Vagina (tissue), 2 donors: ENCODE measurements around the gene SREK1IP1.

Experiments used
- CTCF ChIP-seq, 3 experiments: fragments of 450-650 bp in 2 of 3; fragments of 200-600 bp in 1 of 3; sonication (generic) in 1 of 3; IDR thresholded peaks; one replicate each; pipeline ENCODE4 v1.5.1; 2017 to 2019; ENCODE audit warnings: antibody characterized with exemption in 3 of 3, mild to moderate bottlenecking in 2 of 3, moderate library complexity in 2 of 3
- POLR2A ChIP-seq, 2 donors: fragments of 450-650 bp; IDR thresholded peaks; one replicate each; pipeline ENCODE4 v1.6.1; 2017; ENCODE audit warnings: antibody characterized with exemption in 2 of 2, mild to moderate bottlenecking in 2 of 2, moderate library complexity in 2 of 2
- POLR2AphosphoS5 ChIP-seq, 2 donors: sonication (generic); formaldehyde crosslinking; IDR thresholded peaks; one replicate each; pipeline ENCODE4 v1.9.0; 2017; ENCODE audit warnings: antibody characterized with exemption in 2 of 2, mild to moderate bottlenecking in 2 of 2, low read depth in 1 of 2; ENCODE audit not compliant: insufficient read depth in 1 of 2

GRCh38 chr5:64742821-64743220 is 25.7 kb downstream of the SREK1IP1 start:
- no peak for TF ChIP-seq CTCF (IDR thresholded peaks at IDR 0.05)
- no peak for TF ChIP-seq POLR2A (IDR thresholded peaks at IDR 0.05)
- no peak for TF ChIP-seq POLR2AphosphoS5 (IDR thresholded peaks at IDR 0.05; ENCODE audit: insufficient read depth in 1 of 2, low read depth in 1 of 2)
